Fibroblast of pulmonary artery (primary cell): ENCODE data around the gene TIMP4.

ENCODE experiments used
- DNase-seq: peaks from one replicate; pipeline ENCODE4 v3.0.0-alpha.2; 2010; ENCODE audit warnings: low read depth
- H3K4me3 ChIP-seq: replicated peaks from 2 replicates; pipeline ENCODE4 v1.5.1; 2011; ENCODE audit warnings: low read depth, mild to moderate bottlenecking, control low read depth, low read length, moderate library complexity
- TF ChIP-seq, protein P1 (sequence below): IDR thresholded peaks from 2 replicates; pipeline ENCODE4 v1.5.1; 2011; ENCODE audit warnings: mild to moderate bottlenecking, control low read depth, low read length, inconsistent platforms; ENCODE audit errors: missing control alignments

TIMP4 gene

DNA sequence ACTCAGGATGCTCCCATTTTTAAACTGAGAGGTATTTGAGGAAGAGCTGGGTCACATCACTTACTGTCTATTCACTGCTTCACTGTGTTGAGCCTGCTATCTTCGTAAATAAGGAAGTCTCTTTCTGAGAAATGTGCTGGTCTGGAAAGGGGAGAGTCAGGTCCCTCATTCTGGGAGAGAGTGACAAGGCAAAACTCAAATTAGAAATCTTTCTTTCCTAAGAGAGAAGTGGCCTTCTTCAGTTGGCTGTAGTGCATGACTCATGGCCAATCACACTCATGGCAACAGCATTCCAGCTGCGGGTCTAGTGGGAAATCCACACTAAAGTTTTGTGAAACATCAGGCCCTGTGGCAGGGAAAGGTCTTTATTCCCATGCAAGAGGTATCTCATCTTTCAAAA is 11.5 kb upstream of the TIMP4 start:
- H3K4me3 ChIP-seq: no peak overlapping the region
- DNase-seq: peak; percentile 58
- TF ChIP-seq, protein P1, sequence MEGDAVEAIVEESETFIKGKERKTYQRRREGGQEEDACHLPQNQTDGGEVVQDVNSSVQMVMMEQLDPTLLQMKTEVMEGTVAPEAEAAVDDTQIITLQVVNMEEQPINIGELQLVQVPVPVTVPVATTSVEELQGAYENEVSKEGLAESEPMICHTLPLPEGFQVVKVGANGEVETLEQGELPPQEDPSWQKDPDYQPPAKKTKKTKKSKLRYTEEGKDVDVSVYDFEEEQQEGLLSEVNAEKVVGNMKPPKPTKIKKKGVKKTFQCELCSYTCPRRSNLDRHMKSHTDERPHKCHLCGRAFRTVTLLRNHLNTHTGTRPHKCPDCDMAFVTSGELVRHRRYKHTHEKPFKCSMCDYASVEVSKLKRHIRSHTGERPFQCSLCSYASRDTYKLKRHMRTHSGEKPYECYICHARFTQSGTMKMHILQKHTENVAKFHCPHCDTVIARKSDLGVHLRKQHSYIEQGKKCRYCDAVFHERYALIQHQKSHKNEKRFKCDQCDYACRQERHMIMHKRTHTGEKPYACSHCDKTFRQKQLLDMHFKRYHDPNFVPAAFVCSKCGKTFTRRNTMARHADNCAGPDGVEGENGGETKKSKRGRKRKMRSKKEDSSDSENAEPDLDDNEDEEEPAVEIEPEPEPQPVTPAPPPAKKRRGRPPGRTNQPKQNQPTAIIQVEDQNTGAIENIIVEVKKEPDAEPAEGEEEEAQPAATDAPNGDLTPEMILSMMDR: no peak

DNA sequence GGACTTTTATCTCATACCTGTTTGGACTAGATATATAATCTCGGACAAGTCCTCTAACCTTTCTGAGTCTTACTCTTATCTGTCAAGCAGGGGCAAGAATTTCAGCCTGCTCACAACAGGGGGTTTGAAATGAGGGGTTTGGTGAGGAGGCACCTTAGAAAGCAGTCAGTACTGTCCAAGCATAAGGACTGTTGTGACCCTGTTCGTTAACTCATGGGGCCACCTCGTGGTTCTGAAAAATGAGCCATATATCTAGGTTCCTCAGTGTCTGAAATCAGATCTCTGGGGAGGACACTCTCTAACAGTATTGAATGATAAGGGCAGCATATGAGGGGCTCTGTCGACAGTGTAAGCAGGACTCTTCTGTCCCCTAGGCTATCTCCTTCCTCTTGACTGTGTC is 7.2 kb upstream of the TIMP4 start:
- TF ChIP-seq, protein P1: no peak
- DNase-seq: no peak
- no peak overlapping the region for H3K4me3 ChIP-seq

DNA sequence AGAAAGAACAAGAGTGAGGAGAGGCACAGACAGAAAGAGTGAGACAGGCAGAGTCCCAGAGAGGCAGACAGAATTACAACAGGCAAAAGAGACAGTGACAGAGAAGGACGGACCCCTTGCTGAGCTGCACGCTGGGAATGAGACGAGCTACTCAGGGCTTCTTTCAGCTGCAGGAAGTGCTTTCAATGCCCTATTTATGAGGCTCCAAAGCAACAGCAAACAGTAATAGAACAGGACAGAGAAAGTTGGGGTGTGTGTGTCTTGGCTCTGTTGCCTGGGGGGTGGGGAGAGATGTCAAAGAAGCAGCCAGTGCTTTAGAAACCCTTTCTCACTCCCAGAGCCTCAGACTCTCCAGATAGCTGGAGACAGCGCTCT is 502 bp upstream of the TIMP4 start:
- TF ChIP-seq, protein P1: no peak
- DNase-seq: no peak
- no peak overlapping the region for H3K4me3 ChIP-seq

DNA sequence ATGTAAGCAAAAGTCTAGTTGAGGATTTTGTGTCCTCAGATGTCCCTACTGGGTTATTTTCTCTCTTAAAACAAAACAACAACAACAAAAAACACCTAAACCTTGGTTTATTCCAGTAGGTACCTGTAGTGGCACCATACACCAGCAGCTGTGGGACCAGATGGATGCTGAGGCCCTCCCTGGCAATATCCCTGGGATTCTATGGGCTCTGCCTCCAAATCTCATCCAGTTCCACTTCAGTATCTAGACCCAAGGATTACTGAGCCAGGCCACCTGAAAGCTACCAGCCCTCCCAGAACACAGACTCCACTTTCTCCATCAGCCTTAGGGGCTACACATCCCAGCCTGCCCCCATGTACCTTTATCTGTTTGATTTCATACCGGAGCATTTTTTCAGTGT is 1.7 kb downstream of the TIMP4 start:
- H3K4me3 ChIP-seq: no peak overlapping the region
- TF ChIP-seq, protein P1: no peak
- DNase-seq: no peak

DNA sequence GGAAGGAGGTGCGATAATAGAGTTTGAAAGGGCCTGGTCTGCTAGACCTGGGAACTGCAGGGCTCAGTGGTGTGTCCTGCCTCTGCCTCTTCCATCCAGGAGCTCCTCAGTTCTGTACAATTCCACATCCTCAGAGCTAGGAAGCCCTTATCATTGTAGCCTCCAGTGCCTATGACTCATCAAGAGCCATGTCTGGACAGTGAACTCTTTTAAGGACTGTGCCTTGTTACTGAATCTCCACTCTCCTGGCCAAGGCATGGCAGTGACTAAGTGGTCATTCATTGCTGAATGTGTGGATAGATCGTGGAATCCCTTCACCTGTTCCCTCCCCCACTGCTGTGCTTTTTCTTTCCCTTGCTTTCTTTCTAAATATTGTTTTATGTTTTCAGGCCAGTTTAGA is 2.9 kb downstream of the TIMP4 start:
- no peak overlapping the region for H3K4me3 ChIP-seq
- TF ChIP-seq, protein P1: no peak
- peak; percentile 85 for DNase-seq

DNA sequence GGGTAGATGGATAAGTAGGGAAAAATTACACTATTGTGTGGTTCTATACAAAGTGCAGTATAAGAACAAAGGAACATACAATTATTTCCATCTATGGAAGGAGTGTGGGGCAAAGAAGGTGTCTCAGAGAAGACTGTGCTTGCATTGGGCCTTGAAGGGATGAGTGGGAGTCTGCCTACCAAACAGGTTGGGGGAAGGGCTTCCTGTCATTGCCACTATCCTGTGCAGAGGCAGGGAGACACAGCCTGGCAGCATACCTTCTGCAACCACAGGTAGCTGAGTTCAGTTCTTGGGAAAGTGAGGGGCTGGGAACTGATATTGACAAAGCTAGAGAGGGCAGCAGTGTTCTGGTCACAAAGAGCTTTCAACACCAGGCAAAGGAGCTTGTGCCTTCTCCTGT is 3.4 kb downstream of the TIMP4 start:
- TF ChIP-seq, protein P1: no peak
- no peak for DNase-seq
- H3K4me3 ChIP-seq: no peak overlapping the region

DNA sequence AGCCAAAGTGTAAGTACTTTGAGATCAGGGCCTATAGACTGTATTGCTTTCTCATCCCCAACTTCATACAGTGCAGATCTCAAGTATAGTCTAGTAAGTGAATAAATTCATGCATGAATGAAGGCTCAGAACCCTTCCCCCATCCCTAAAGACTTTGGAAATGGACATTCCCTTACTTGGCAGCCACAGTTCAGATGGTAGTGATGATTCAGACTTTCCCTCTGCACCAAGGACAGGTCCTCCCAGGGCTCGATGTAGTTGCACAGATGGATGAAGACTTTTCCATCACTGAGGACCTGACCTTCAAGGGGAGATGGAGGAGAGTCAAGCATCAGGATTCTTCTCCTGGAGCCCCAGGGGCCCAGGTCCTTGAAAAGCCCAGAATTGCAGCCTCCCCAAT is 4.6 kb downstream of the TIMP4 start:
- DNase-seq: peak; percentile 62
- no peak overlapping the region for H3K4me3 ChIP-seq
- TF ChIP-seq, protein P1: no peak
